ENCODE measurements around the gene LCN12. TPM values are rescaled to one million over a fixed set of nuclear protein-coding genes. Genes with fewer than 3 reads are reported as not detected.

The LCN12 gene
- total RNA-seq, 1 donor from 2014 or later, result 1.1 TPM

DNA sequence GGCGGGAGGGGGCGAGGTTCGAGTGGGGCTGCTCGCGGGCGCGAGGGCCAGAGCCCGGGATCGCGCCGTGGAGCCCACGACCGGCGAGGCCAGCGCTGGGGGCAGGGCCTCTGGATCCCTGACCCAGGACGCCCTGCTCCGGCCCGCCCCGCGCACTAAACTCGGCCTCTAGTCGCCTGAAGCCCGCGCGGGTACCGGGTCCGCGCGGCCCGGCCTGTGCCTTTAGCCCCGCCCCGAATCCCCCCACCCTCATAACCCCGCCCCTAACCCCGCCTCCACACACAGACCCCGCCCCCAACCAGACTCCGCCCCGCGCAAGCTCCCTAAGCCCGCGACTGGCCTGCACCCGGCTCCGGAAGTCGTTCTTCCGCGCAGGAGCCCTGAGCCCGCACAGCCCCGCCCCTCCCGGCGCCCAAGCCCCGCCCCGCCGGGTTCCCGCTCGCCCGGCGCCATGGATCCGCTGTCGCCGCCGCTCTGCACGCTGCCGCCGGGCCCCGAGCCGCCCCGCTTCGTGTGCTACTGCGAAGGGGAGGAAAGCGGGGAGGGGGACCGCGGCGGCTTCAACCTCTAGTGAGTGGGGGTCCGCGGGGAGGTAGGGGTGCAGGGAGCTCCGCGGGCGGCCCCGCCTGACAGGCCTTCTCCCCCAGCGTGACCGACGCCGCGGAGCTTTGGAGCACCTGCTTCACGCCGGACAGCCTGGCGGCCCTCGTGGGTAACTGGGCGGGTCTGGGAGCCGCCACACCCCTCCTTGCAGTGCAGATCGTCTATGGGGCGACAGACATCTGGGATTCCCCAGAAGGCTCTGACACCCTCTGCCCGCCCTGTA, 40.1 kb downstream of the LCN12 start, which contains the start of gene PAXX:
Gene PAXX (plus strand): TSS at position 430 of the 826 bp plus-strand sequence. CDS start 22 bp downstream, at position 452.
- DNase-seq (ENCODE audit: low read depth, low spot score), result peak; percentile 92
- peak within 1 kb of the TSS; percentile 88 for H3K4me3 Mint-ChIP-seq
- no peaks in the 10 kb centered on the region for H3K36me3 Mint-ChIP-seq (ENCODE audit: low read depth)

DNA sequence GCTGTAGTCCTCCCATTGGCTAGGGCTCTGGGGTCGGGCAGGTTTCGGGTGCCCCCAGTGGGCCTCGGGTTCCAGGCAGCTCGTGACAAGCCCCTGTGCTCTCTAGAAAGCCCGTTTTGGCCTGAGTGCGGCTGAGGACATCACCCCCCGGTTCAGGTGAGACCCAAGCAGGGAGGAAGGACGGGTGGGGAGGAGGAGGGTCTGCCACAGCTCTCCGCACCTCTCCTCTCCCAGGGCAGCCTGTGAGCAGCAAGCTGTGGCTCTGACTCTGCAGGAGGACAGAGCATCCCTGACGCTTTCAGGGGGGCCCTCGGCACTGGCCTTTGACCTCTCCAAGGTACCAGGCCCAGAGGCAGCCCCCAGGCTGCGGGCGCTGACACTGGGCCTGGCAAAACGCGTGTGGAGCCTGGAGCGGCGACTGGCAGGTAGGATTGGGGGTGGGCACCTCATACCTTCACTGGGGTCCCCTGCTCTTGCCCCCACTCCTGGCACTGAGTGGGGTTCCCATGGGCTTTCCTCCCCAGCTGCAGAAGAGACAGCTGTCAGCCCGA, 40.8 kb downstream of the LCN12 start:
- H3K4me3 Mint-ChIP-seq, result peak overlapping the region; percentile 88
- TF ChIP-seq, protein P1, sequence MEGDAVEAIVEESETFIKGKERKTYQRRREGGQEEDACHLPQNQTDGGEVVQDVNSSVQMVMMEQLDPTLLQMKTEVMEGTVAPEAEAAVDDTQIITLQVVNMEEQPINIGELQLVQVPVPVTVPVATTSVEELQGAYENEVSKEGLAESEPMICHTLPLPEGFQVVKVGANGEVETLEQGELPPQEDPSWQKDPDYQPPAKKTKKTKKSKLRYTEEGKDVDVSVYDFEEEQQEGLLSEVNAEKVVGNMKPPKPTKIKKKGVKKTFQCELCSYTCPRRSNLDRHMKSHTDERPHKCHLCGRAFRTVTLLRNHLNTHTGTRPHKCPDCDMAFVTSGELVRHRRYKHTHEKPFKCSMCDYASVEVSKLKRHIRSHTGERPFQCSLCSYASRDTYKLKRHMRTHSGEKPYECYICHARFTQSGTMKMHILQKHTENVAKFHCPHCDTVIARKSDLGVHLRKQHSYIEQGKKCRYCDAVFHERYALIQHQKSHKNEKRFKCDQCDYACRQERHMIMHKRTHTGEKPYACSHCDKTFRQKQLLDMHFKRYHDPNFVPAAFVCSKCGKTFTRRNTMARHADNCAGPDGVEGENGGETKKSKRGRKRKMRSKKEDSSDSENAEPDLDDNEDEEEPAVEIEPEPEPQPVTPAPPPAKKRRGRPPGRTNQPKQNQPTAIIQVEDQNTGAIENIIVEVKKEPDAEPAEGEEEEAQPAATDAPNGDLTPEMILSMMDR (conservative IDR thresholded peaks at IDR 0.05), result no peak
- H3K36me3 Mint-ChIP-seq (ENCODE audit: low read depth), result no peaks in the 10 kb centered on the region
- no peaks in the 10 kb centered on the region for H3K9me3 Mint-ChIP-seq
- peaks cover 7% of the 10 kb centered on the region for H3K4me1 Mint-ChIP-seq
- DNase-seq (ENCODE audit: low read depth, low spot score), result no peak
- H3K27ac Mint-ChIP-seq (ENCODE audit: unreplicated experiment), result peak overlapping the region; percentile 62
- peaks cover 9% of the 10 kb centered on the region for H3K27me3 Mint-ChIP-seq (ENCODE audit: low read depth)

More for the DNA sequence above, 40.1 kb downstream of the LCN12 start, which contains the start of gene PAXX:
- H3K27me3 Mint-ChIP-seq (ENCODE audit: low read depth), result peaks cover 3% of the 10 kb centered on the region
- H3K9me3 Mint-ChIP-seq, result no peaks in the 10 kb centered on the region
- peaks cover 3% of the 10 kb centered on the region for H3K4me1 Mint-ChIP-seq
- peak within 1 kb of the TSS; percentile 62 for H3K27ac Mint-ChIP-seq (ENCODE audit: unreplicated experiment)
- TF ChIP-seq, protein P1 (conservative IDR thresholded peaks at IDR 0.05), result no peak

DNA sequence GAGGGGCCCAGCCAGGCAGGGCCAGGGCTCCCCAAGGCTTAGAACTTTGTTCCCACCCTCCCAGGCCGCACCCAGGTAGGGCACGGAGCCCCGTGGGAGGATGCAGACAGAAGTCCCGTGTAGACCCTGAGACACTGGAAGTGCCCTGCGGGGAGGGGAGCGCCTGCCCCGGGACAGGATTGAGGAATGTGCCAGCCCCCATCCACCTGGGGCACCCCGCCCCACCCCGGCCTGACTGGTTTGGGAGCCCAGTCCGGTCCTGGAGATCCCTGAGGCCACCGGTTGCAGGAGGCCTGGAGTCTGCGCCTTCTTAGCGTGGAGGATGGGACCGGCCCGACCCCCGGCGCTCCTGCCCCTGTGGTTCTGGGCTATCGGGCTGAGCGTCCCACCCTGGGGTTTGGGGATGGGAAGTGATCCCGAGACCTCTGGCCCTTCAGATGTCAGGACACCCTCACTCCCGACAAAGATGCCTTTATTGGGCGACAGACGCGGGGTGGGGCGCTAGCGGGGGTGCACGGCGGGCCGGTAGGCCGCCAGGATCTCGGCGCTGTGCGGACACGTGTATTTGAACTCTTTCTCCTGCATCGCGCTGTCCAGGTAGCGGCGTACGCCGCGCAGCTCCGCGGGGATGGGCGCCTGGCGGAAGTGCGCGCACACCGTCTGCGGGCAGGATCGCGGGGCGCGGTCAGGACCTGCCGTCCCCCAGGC, 42.3 kb downstream of the LCN12 start:
- no peak overlapping the region for H3K4me3 Mint-ChIP-seq
- H3K4me1 Mint-ChIP-seq, result peaks cover 7% of the 10 kb centered on the region
- H3K9me3 Mint-ChIP-seq, result no peaks in the 10 kb centered on the region
- H3K36me3 Mint-ChIP-seq (ENCODE audit: low read depth), result no peaks in the 10 kb centered on the region
- TF ChIP-seq, protein P1 (conservative IDR thresholded peaks at IDR 0.05), result no peak
- H3K27ac Mint-ChIP-seq (ENCODE audit: unreplicated experiment), result no peak overlapping the region
- H3K27me3 Mint-ChIP-seq (ENCODE audit: low read depth), result peaks cover 11% of the 10 kb centered on the region
- DNase-seq (ENCODE audit: low read depth, low spot score), result no peak

DNA sequence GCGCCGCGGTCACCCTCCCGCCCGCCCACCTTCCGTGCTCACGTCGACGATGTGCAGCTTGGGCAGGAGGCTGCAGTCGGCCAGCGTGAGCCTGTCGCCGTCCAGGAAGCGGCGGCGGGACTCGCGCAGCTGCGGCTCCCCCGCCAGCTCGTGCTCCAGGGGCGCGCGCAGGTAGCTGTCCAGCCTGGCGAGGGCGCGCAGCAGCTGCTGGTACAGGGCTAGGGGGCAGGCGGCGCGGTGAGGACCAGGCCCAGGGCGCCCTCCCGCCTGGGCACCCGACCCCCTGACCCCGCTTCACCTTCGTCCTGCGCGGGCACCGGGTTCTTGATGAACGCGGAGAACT, 42.8 kb downstream of the LCN12 start:
- H3K4me3 Mint-ChIP-seq, result no peak overlapping the region
- TF ChIP-seq, protein P1 (conservative IDR thresholded peaks at IDR 0.05), result no peak
- H3K27ac Mint-ChIP-seq (ENCODE audit: unreplicated experiment), result no peak overlapping the region
- no peaks in the 10 kb centered on the region for H3K36me3 Mint-ChIP-seq (ENCODE audit: low read depth)
- H3K27me3 Mint-ChIP-seq (ENCODE audit: low read depth), result peaks cover 11% of the 10 kb centered on the region
- H3K4me1 Mint-ChIP-seq, result peaks cover 7% of the 10 kb centered on the region
- DNase-seq (ENCODE audit: low read depth, low spot score), result no peak
- no peaks in the 10 kb centered on the region for H3K9me3 Mint-ChIP-seq

DNA sequence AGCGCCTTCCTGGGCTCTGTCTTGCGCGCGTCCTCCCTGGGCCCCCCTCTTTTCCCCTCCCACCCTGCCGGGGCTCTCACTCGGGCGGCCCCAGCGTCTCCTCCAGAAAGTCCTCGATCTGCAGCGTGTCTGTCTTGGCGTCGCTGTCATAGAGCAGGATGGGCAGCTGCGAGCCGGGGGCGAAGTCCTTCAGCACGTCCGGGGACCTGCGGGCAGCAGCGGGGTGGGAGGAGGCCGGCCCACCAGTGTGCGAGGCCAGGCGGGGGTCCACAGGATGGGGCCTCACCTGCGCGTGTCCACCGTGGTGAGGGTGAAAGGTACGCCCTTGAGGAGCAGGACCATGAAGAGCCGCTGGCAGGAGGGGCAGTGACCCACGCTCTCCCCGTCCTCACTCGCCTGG, 43.3 kb downstream of the LCN12 start:
- Mint-ChIP-seq H3K4me3 (no peak overlapping the region), H3K36me3 (ENCODE audit: low read depth) (no peaks in the 10 kb centered on the region), H3K9me3 (no peaks in the 10 kb centered on the region), H3K4me1 (peaks cover 11% of the 10 kb centered on the region), H3K27ac (ENCODE audit: unreplicated experiment) (no peak overlapping the region), H3K27me3 (ENCODE audit: low read depth) (peaks cover 11% of the 10 kb centered on the region)
- DNase-seq (ENCODE audit: low read depth, low spot score), result no peak
- TF ChIP-seq, protein P1 (conservative IDR thresholded peaks at IDR 0.05), result no peak
